ENCODE results near the gene PTPRM. TPM values are rescaled to one million over a fixed set of nuclear protein-coding genes. Genes with fewer than 3 reads are reported as not detected.

The PTPRM gene
- total RNA-seq, 1 experiment from 2014 or later, result 6.2 TPM

DNA sequence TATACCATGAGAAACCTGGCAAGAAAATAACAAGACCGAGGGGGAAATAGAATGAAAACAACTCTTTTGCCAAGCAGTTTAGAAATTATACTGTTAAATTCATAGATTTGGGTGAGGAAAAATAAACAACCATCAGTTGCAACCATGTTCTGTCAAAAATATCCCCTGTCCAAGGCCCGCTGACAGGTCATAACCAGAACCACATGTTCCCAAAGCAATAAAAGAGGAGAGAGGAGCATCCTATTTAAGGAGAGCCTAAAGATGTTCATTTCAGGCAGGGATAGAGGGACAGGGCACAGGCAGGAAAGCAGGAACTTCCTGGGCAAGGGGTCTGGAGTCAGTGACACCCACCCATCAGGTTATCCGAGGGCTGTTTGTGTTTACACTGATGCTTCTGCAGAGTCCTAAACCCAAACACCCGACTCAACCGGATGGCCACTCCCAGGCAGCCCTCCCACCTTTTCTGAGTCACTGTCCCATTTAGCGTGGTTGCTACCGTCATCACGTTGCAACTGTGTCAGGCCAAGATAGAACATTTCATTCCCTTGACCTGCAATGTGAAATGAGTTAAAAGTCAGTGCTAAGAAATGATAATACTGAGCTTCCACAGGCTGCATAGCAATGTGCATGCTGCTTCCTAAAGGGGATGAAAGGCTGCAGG lies 573.9 kb downstream of the PTPRM start:
- Mint-ChIP-seq H3K4me3 (no peak overlapping the region), H3K27me3 (ENCODE audit: low read depth) (peaks cover 1% of the 10 kb centered on the region; the same call in 1 of the 2 replicates), H3K27ac (no peak overlapping the region), H3K4me1 (peaks cover 3 to 6% of the 10 kb centered on the region in 2 experiments; a peak in 3 of 4 replicates), H3K36me3 (ENCODE audit: insufficient read depth in 1 of 3, low read depth in 3 of 3) (no peaks in the 10 kb centered on the region), H3K9me3 (no peaks in the 10 kb centered on the region)
- H2BK5ac ChIP-seq (ENCODE audit: insufficient read length, low read length), result no peak overlapping the region
- H4K20me1 ChIP-seq (ENCODE audit: control insufficient read depth, insufficient read depth, insufficient read length), result no peaks in the 10 kb centered on the region
- H3K79me1 ChIP-seq (ENCODE audit: insufficient read depth, low read depth, low read length, poor library complexity, severe bottlenecking), result no peaks in the 10 kb centered on the region
- no peak overlapping the region for H3K9ac ChIP-seq (ENCODE audit: extremely low read depth, insufficient read length, low read length)
- no peak overlapping the region for H4K5ac ChIP-seq (ENCODE audit: insufficient read length, low read depth, low read length)
- H2BK120ac ChIP-seq (ENCODE audit: low read depth, low read length, poor library complexity, severe bottlenecking), result no peak overlapping the region
- H2BK12ac ChIP-seq (ENCODE audit: insufficient read length, low read depth, low read length), result no peak overlapping the region
- H3K27ac ChIP-seq (ENCODE audit: insufficient read length, low read depth, low read length), result no peak overlapping the region
- H4K8ac ChIP-seq (replicated peaks; ENCODE audit: insufficient read length, low read depth, low read length), result no peak overlapping the region
- WGBS (ENCODE audit: extremely low coverage, insufficient read length, low lambda C conversion rate), result no CpG with 5 or more reads among the region's 8 CpGs
- H3K23me2 ChIP-seq (ENCODE audit: insufficient read length, low read depth, low read length, poor library complexity, severe bottlenecking), result no peaks in the 10 kb centered on the region
- H3K56ac ChIP-seq (ENCODE audit: insufficient read length, low read depth, low read length), result no peak overlapping the region
- no peak overlapping the region for H3K23ac ChIP-seq (ENCODE audit: insufficient read length, low read depth, low read length)
- TF ChIP-seq, protein P1, sequence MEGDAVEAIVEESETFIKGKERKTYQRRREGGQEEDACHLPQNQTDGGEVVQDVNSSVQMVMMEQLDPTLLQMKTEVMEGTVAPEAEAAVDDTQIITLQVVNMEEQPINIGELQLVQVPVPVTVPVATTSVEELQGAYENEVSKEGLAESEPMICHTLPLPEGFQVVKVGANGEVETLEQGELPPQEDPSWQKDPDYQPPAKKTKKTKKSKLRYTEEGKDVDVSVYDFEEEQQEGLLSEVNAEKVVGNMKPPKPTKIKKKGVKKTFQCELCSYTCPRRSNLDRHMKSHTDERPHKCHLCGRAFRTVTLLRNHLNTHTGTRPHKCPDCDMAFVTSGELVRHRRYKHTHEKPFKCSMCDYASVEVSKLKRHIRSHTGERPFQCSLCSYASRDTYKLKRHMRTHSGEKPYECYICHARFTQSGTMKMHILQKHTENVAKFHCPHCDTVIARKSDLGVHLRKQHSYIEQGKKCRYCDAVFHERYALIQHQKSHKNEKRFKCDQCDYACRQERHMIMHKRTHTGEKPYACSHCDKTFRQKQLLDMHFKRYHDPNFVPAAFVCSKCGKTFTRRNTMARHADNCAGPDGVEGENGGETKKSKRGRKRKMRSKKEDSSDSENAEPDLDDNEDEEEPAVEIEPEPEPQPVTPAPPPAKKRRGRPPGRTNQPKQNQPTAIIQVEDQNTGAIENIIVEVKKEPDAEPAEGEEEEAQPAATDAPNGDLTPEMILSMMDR (conservative IDR thresholded peaks at IDR 0.05), result no peak
- H3K9me3 ChIP-seq (ENCODE audit: control insufficient read depth, low read depth, low read length), result no peaks in the 10 kb centered on the region
- H2AK5ac ChIP-seq (ENCODE audit: insufficient read length, low read length), result no peak overlapping the region
- no peak overlapping the region for H3K14ac ChIP-seq (ENCODE audit: insufficient read depth, low read length)
- no peaks in the 10 kb centered on the region; the same call in 1 of the 2 replicates for H3K4me1 ChIP-seq (ENCODE audit: insufficient read depth, low read length)
- no peak overlapping the region for H3K4ac ChIP-seq (ENCODE audit: low read depth, low read length)
- H2BK15ac ChIP-seq (ENCODE audit: low read depth, low read length), result no peak overlapping the region
- no peaks in the 10 kb centered on the region for H3K79me2 ChIP-seq (ENCODE audit: insufficient read depth, low read length)
- no peak overlapping the region for H3K18ac ChIP-seq (ENCODE audit: insufficient read length, low read depth, low read length)
- no peak for DNase-seq
- no peaks in the 10 kb centered on the region for H3K27me3 ChIP-seq (ENCODE audit: insufficient read depth, low read length)
- no peak overlapping the region for H2BK20ac ChIP-seq (ENCODE audit: low read depth, low read length, poor library complexity, severe bottlenecking)
- H4K91ac ChIP-seq (ENCODE audit: insufficient read length, low read depth, low read length), result no peak overlapping the region
- H3T11ph ChIP-seq (ENCODE audit: low read length), result no peak overlapping the region
- no peak overlapping the region for H2AFZ ChIP-seq (ENCODE audit: low read length)
- H3K4me2 ChIP-seq (ENCODE audit: insufficient read depth, insufficient read length, low read length), result no peak overlapping the region
